Gastroesophageal sphincter (tissue), 4 donors: ENCODE results near the gene DNAJB12. TPM values are rescaled to one million over a fixed set of nuclear protein-coding genes. Genes with fewer than 3 reads are reported as not detected.

ENCODE experiments used
- ATAC-seq: fragments of 150-250 bp; one replicate; pipeline ENCODE4 v1.9.1; 2016; ENCODE audit warnings: mild to moderate bottlenecking, moderate library complexity
- H3K27ac ChIP-seq, 4 donors: fragments of 200-600 bp; sonication (generic) in 3 of 4; 1 replicate in 3 of 4; 2 replicates in 1 of 4; pipeline ENCODE4 v1.5.1; 2016 to 2019
- H3K27me3 ChIP-seq: fragments of 200-600 bp; sonication (generic); one replicate; pipeline ENCODE4 v1.5.1; 2019
- H3K36me3 ChIP-seq, 2 donors: fragments of 200-600 bp; sonication (generic); one replicate each; pipeline ENCODE4 v1.5.1; 2019; ENCODE audit warnings: control low read depth in 1 of 2
- H3K4me1 ChIP-seq, 3 donors: fragments of 200-600 bp; sonication (generic); 1 replicate in 2 of 3; 2 replicates in 1 of 3; pipeline ENCODE4 v1.5.1; 2016 to 2019; ENCODE audit warnings: control low read depth in 2 of 3
- H3K4me3 ChIP-seq, 2 donors: fragments of 200-600 bp; sonication (generic); one replicate each; pipeline ENCODE4 v1.5.1; 2019; ENCODE audit warnings: mild to moderate bottlenecking in 1 of 2, moderate library complexity in 1 of 2
- H3K9me3 ChIP-seq, 3 donors: fragments of 200-600 bp; sonication (generic); one replicate each; pipeline ENCODE4 v1.5.1; 2017 to 2019; ENCODE audit warnings: control low read depth in 2 of 3
- EP300 ChIP-seq: sonication (generic); formaldehyde crosslinking; IDR thresholded peaks from one replicate; pipeline ENCODE4 v1.6.1; 2017; ENCODE audit warnings: antibody characterized with exemption, mild to moderate bottlenecking
- POLR2A ChIP-seq, 2 donors: fragments of 450-650 bp; IDR thresholded peaks; one replicate each; pipeline ENCODE4 v1.6.1; 2017; ENCODE audit warnings: antibody characterized with exemption in 2 of 2, mild to moderate bottlenecking in 2 of 2, moderate library complexity in 1 of 2
- POLR2AphosphoS5 ChIP-seq: sonication (generic); formaldehyde crosslinking; IDR thresholded peaks from one replicate; pipeline ENCODE4 v1.6.1; 2017; ENCODE audit warnings: antibody characterized with exemption
- WGBS, 2 donors: methylation state at CpG; one replicate each; pipeline ENCODE4 v1.1.5; 2018; ENCODE audit warnings: low coverage in 1 of 2; 5-methylcytosine and 5-hydroxymethylcytosine counted together
- total RNA-seq, 4 donors: library from RNA; depleted of rRNA; stranded (reverse); fragments of >200 nt; gene quantifications; one replicate each; pipeline ENCODE4 v1.1.0, GENCODE V29; 2016
- TF ChIP-seq, protein P1 (sequence below), 4 experiments: fragments of 200-600 bp in 2 of 4; fragments of 450-650 bp in 2 of 4; sonication (generic) in 1 of 4; IDR thresholded peaks; one replicate each; pipeline ENCODE4 v1.5.1; 2017 to 2019; ENCODE audit warnings: antibody characterized with exemption in 4 of 4, mild to moderate bottlenecking in 2 of 4, moderate library complexity in 2 of 4

Gene DNAJB12
- total RNA-seq, 4 donors from 2014 or later, result 28.6 to 43.0 (median 33.4) TPM

- Histone ChIP-seq H3K4me3 (no peak overlapping the region), H3K27ac (peak overlapping the region in 3 of 4 donors; percentile 6 to 18 (median 14)), H3K27me3 (no peaks in the 10 kb centered on the region), H3K4me1 (peaks cover 0 to 30% (median 0%) of the 10 kb centered on the region in 3 donors), H3K36me3 (peaks cover 0 to 90% of the 10 kb centered on the region in 2 donors), H3K9me3 (no peaks in the 10 kb centered on the region)
- no peak for ATAC-seq
- 80% methylated on average over 1 of the region's 11 CpGs; no CpG with 5 or more reads in 1 of the 2 donors for WGBS, 2 donors
- TF ChIP-seq POLR2AphosphoS5 (no peak), EP300 (no peak), POLR2A (IDR thresholded peaks at IDR 0.05) (no peak)
Measured at GRCh38 chr10:72344932-72345331, 9.8 kb downstream of the DNAJB12 start.

DNA sequence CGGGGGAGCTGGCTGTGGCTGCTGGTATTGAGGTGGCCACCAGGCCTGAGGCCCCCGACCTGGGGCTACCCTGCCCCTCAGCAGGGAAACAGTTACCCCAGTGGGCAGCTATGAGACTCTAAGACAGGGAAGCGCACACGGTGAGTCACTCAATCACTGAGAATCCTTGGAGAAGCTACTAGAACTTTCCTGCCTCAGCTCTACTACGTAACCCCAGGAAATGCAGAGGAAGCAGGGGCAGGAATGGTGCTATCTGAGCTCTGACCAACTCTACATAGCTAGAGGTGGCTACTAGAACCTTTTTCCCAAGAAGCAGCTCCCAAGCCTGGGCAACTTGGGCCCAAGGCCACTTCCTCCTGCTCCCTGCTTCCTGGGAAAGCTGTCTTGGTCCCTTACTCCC is 11.8 kb downstream of the DNAJB12 start:
- Histone ChIP-seq H3K4me1 (peaks cover 0 to 22% (median 0%) of the 10 kb centered on the region in 3 donors), H3K36me3 (peaks cover 0 to 90% of the 10 kb centered on the region in 2 donors), H3K27ac (no peak overlapping the region), H3K4me3 (no peak overlapping the region), H3K9me3 (no peaks in the 10 kb centered on the region), H3K27me3 (no peaks in the 10 kb centered on the region)
- WGBS, 2 donors, result 83% methylated on average over 2 of the region's 5 CpGs; no CpG with 5 or more reads in 1 of the 2 donors
- no peak for ATAC-seq
- TF ChIP-seq EP300, result no peak
- TF ChIP-seq POLR2AphosphoS5, result no peak
- TF ChIP-seq, protein P1, sequence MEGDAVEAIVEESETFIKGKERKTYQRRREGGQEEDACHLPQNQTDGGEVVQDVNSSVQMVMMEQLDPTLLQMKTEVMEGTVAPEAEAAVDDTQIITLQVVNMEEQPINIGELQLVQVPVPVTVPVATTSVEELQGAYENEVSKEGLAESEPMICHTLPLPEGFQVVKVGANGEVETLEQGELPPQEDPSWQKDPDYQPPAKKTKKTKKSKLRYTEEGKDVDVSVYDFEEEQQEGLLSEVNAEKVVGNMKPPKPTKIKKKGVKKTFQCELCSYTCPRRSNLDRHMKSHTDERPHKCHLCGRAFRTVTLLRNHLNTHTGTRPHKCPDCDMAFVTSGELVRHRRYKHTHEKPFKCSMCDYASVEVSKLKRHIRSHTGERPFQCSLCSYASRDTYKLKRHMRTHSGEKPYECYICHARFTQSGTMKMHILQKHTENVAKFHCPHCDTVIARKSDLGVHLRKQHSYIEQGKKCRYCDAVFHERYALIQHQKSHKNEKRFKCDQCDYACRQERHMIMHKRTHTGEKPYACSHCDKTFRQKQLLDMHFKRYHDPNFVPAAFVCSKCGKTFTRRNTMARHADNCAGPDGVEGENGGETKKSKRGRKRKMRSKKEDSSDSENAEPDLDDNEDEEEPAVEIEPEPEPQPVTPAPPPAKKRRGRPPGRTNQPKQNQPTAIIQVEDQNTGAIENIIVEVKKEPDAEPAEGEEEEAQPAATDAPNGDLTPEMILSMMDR (IDR thresholded peaks at IDR 0.05), result no peak
- no peak for TF ChIP-seq POLR2A (IDR thresholded peaks at IDR 0.05)

- Histone ChIP-seq H3K9me3 (no peaks in the 10 kb centered on the region), H3K4me3 (no peak overlapping the region), H3K27me3 (no peaks in the 10 kb centered on the region), H3K4me1 (peaks cover 0 to 41% (median 12%) of the 10 kb centered on the region in 3 donors), H3K36me3 (peaks cover 0 to 95% of the 10 kb centered on the region in 2 donors), H3K27ac (no peak overlapping the region)
- 4 to 75% methylated on average over 2 to 4 of the region's 28 CpGs for WGBS, 2 donors
- TF ChIP-seq POLR2AphosphoS5 (no peak), EP300 (no peak), POLR2A (IDR thresholded peaks at IDR 0.05) (no peak)
- TF ChIP-seq, protein P1 (IDR thresholded peaks at IDR 0.05), result peak in 3 of 4 experiments; percentile 85 to 96 (median 87)
- peak; percentile 21 for ATAC-seq
Measured at GRCh38 chr10:72340510-72341261, 14.0 kb downstream of the DNAJB12 start.

DNA sequence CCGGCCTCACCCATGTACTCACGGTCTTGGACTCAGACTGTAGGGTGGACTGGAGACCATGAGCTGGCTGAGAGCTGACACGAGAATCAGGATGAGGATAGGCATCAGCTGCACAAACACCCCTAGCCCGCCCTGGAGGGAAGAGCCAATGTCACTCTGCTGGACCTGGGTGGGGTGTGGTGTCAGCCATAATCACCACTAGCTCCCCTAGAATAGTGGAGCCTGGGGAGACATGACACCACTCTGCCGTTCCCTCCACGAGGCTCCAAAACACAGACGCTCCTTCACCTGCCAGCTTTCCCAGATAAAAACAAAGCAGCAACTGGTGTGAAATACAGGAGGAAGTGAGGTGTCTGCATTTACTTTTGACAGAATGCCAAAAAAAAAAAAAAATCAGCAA is 16.5 kb downstream of the DNAJB12 start:
- Histone ChIP-seq H3K4me3 (no peak overlapping the region), H3K9me3 (no peaks in the 10 kb centered on the region), H3K27me3 (no peaks in the 10 kb centered on the region), H3K27ac (no peak overlapping the region), H3K36me3 (peaks cover 0 to 88% of the 10 kb centered on the region in 2 donors), H3K4me1 (peaks cover 0 to 57% (median 36%) of the 10 kb centered on the region in 3 donors)
- TF ChIP-seq POLR2AphosphoS5 (no peak), EP300 (no peak), POLR2A (IDR thresholded peaks at IDR 0.05) (no peak)
- TF ChIP-seq, protein P1 (IDR thresholded peaks at IDR 0.05), result no peak
- no peak for ATAC-seq
- WGBS, 2 donors, result 68 to 80% methylated on average over 2 to 3 of the region's 7 CpGs

GRCh38 chr10:72337722-72338121 is 17.0 kb downstream of the DNAJB12 start:
- TF ChIP-seq EP300 (no peak), POLR2A (IDR thresholded peaks at IDR 0.05) (no peak), POLR2AphosphoS5 (no peak)
- TF ChIP-seq, protein P1 (IDR thresholded peaks at IDR 0.05), result no peak
- H3K4me3 ChIP-seq, result no peak overlapping the region
- no peaks in the 10 kb centered on the region for H3K27me3 ChIP-seq
- no peaks in the 10 kb centered on the region for H3K9me3 ChIP-seq
- ATAC-seq, result no peak
- WGBS, 2 donors, result 76 to 92% methylated on average over 6 to 8 of the region's 9 CpGs
- peaks cover 0 to 84% of the 10 kb centered on the region in 2 donors for H3K36me3 ChIP-seq
- no peak overlapping the region for H3K27ac ChIP-seq
- peaks cover 0 to 62% (median 39%) of the 10 kb centered on the region in 3 donors for H3K4me1 ChIP-seq
